Thyroid gland (tissue), 4 donors: ENCODE measurements around the gene MPG. TPM values are rescaled to one million over a fixed set of nuclear protein-coding genes. Genes with fewer than 3 reads are reported as not detected.
A peak's percentile ranks its signal among the peaks of the same experiment; 100 is the strongest.

Experiments used
- DNase-seq, 2 donors: peaks; one replicate each; pipeline ENCODE4 v3.0.0-alpha.2; 2019
- H3K27ac ChIP-seq, 3 donors: fragments of 200-600 bp; sonication (generic); 1 replicate in 2 of 3; 2 replicates in 1 of 3; pipeline ENCODE4 v1.5.1; 2016 to 2019; ENCODE audit warnings: mild to moderate bottlenecking in 1 of 3, moderate library complexity in 1 of 3
- H3K27me3 ChIP-seq: fragments of 200-600 bp; sonication (generic); one replicate; pipeline ENCODE4 v1.5.1; 2019
- H3K36me3 ChIP-seq, 2 donors: fragments of 200-600 bp; sonication (generic); one replicate each; pipeline ENCODE4 v1.5.1; 2016 to 2019
- H3K4me1 ChIP-seq, 2 donors: fragments of 200-600 bp; sonication (generic); one replicate each; pipeline ENCODE4 v1.5.1; 2017 to 2019
- H3K4me3 ChIP-seq, 3 donors: fragments of 200-600 bp; sonication (generic); replicated peaks in 1 of 3; 1 replicate in 2 of 3; 2 replicates in 1 of 3; pipeline ENCODE4 v1.5.1; 2016; ENCODE audit warnings: mild to moderate bottlenecking in 1 of 3
- H3K9me3 ChIP-seq: fragments of 200-600 bp; sonication (generic); one replicate; pipeline ENCODE4 v1.5.1; 2017
- CTCF ChIP-seq, 6 experiments: fragments of 200-600 bp in 3 of 6; fragments of 450-650 bp in 3 of 6; sonication (generic) in 3 of 6; IDR thresholded peaks; one replicate each; pipeline ENCODE4 v1.5.1; 2016 to 2019; ENCODE audit warnings: antibody characterized with exemption in 6 of 6, mild to moderate bottlenecking in 2 of 6, inconsistent platforms in 1 of 6, moderate library complexity in 1 of 6
- POLR2A ChIP-seq, 2 donors: fragments of 450-650 bp; IDR thresholded peaks; one replicate each; pipeline ENCODE4 v1.6.1; 2017; ENCODE audit warnings: antibody characterized with exemption in 2 of 2, mild to moderate bottlenecking in 2 of 2, moderate library complexity in 1 of 2
- WGBS, 2 donors: methylation state at CpG; one replicate each; pipeline ENCODE4 v1.1.5; 2017; 5-methylcytosine and 5-hydroxymethylcytosine counted together
- intact Hi-C: fragments of 100-400 bp; cut with DNase I; formaldehyde crosslinking; loops from one replicate; pipeline ENCODE4 v1.15.1; 2023
- total RNA-seq, 4 donors: library from RNA; depleted of rRNA; stranded (reverse); fragments of >200 nt; gene quantifications; one replicate each; pipeline ENCODE4 v1.2.3, GENCODE V29; 2016

Gene MPG
- total RNA-seq, 4 donors from 2014 or later, result 75.8 to 150 (median 104) TPM

- Histone ChIP-seq H3K36me3 (peaks cover 8 to 12% of the 10 kb centered on the region in 2 donors), H3K4me3 (no peak overlapping the region), H3K9me3 (no peaks in the 10 kb centered on the region), H3K27me3 (no peaks in the 10 kb centered on the region), H3K4me1 (peaks cover 0 to 10% of the 10 kb centered on the region in 2 donors), H3K27ac (no peak overlapping the region)
- DNase-seq, result no peak
- intact Hi-C loops, result loop anchor here (5.0 kb wide), 1 partner anchor 77 kb away; the partner anchor contains the start of gene HBQ1
- TF ChIP-seq POLR2A (IDR thresholded peaks at IDR 0.05) (no peak), CTCF (IDR thresholded peaks at IDR 0.05) (no peak)
- 84 to 89% methylated on average over 1 to 3 of the region's 3 CpGs for WGBS, 2 donors
Observed at GRCh38 chr16:104928-105327, 26.9 kb downstream of the MPG start.

GRCh38 chr16:105521-105920 is 27.5 kb downstream of the MPG start:
- DNase-seq, result no peak
- Histone ChIP-seq H3K27me3 (no peaks in the 10 kb centered on the region), H3K4me1 (peaks cover 0 to 10% of the 10 kb centered on the region in 2 donors), H3K36me3 (peaks cover 14% of the 10 kb centered on the region in 2 donors), H3K27ac (no peak overlapping the region), H3K4me3 (no peak overlapping the region), H3K9me3 (no peaks in the 10 kb centered on the region)
- intact Hi-C loops, result loop anchor here (5.0 kb wide), 1 partner anchor 77 kb away; the partner anchor contains the start of gene HBQ1
- 84 to 90% methylated on average over 6 of the region's 6 CpGs for WGBS, 2 donors
- no peak for TF ChIP-seq POLR2A (IDR thresholded peaks at IDR 0.05)
- TF ChIP-seq CTCF (IDR thresholded peaks at IDR 0.05), result no peak

GRCh38 chr16:106623-107324 is 28.7 kb downstream of the MPG start:
- Histone ChIP-seq H3K27ac (no peak overlapping the region), H3K36me3 (peaks cover 14 to 17% of the 10 kb centered on the region in 2 donors), H3K4me1 (peaks cover 0 to 2% of the 10 kb centered on the region in 2 donors), H3K9me3 (no peaks in the 10 kb centered on the region), H3K4me3 (no peak overlapping the region), H3K27me3 (no peaks in the 10 kb centered on the region)
- DNase-seq, result peak; percentile 56 to 67
- intact Hi-C loops, result loop anchor here (5.0 kb wide), 1 partner anchor 76 kb away; the partner anchor contains the start of gene HBQ1
- TF ChIP-seq CTCF (IDR thresholded peaks at IDR 0.05) (peak; percentile 56 to 80 (median 70)), POLR2A (IDR thresholded peaks at IDR 0.05) (no peak)
- 37 to 41% methylated on average over 6 of the region's 6 CpGs for WGBS, 2 donors

- Histone ChIP-seq H3K27ac (no peak overlapping the region), H3K9me3 (no peaks in the 10 kb centered on the region), H3K27me3 (no peaks in the 10 kb centered on the region), H3K4me3 (no peak overlapping the region), H3K4me1 (peaks cover under 1 to 10% of the 10 kb centered on the region in 2 donors), H3K36me3 (peaks cover 14 to 23% of the 10 kb centered on the region in 2 donors)
- intact Hi-C loops, result no loop called here
- TF ChIP-seq POLR2A (IDR thresholded peaks at IDR 0.05), result no peak
- no peak for TF ChIP-seq CTCF (IDR thresholded peaks at IDR 0.05)
- no peak for DNase-seq
- 91 to 94% methylated on average over 10 of the region's 21 CpGs for WGBS, 2 donors
Observed at GRCh38 chr16:112153-112840, 34.3 kb downstream of the MPG start.

DNA sequence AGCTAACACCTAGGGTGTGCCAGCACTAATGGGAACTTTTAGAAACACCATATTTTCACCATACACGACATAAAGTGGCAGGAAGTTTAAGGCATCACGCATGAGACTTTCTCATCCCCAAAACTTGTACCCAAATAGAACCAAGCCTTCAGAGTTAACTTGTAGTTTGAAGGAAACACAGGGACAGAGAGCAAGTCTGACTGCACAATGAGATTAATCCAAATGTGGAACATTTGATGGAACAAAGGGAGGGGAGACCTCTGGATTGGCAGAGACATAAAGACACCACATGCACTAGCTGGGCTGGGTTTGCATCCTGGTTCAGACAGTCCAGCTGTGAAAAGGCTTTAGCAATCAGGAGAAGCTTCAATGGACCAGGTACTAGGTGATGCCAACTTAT is 36.3 kb downstream of the MPG start:
- Histone ChIP-seq H3K27ac (no peak overlapping the region), H3K4me1 (peaks cover 3 to 17% of the 10 kb centered on the region in 2 donors), H3K9me3 (no peaks in the 10 kb centered on the region), H3K27me3 (no peaks in the 10 kb centered on the region), H3K4me3 (no peak overlapping the region), H3K36me3 (peaks cover 13 to 17% of the 10 kb centered on the region in 2 donors)
- no peak for DNase-seq
- intact Hi-C loops, result no loop called here
- 93 to 97% methylated on average over 2 of the region's 2 CpGs for WGBS, 2 donors
- TF ChIP-seq POLR2A (IDR thresholded peaks at IDR 0.05), result no peak
- TF ChIP-seq CTCF (IDR thresholded peaks at IDR 0.05), result no peak
